ENCODE measurements around the gene SCFD2.

GRCh38 chr4:53235547-53235946, 130.3 kb downstream of the SCFD2 start:
- TF ChIP-seq CTCF (conservative IDR thresholded peaks at IDR 0.05) (no peak), EZH2 (IDR thresholded peaks at IDR 0.05; ENCODE audit: low read depth) (no peak)

Measured in PC-9 (cell line).